DMS79 (cell line): ENCODE data around the gene NEB.
"Not testable (repeated sequence)": the region's sequence is repeated elsewhere in the genome, so short reads cannot be mapped to it uniquely, and the experiment has no call there.

Experiments used
- DNase-seq: peaks from one replicate; lab custom pipeline; 2025; lab: John Stamatoyannopoulos, UW

NEB gene

GRCh38 chr2:151651274-151651673 is 83.0 kb downstream of the NEB start:
- DNase-seq: no peak

- no peak for DNase-seq
Measured at GRCh38 chr2:151650456-151650855, 83.8 kb downstream of the NEB start.

- no peak for DNase-seq
Measured at GRCh38 chr2:151649966-151650365, 84.3 kb downstream of the NEB start.

GRCh38 chr2:151649400-151649799 is 84.9 kb downstream of the NEB start:
- DNase-seq: no peak

- DNase-seq: not testable (repeated sequence)
Measured at GRCh38 chr2:151646512-151646911, 87.8 kb downstream of the NEB start.

- no peak for DNase-seq
Measured at GRCh38 chr2:151644580-151644979, 89.7 kb downstream of the NEB start.

- not testable (repeated sequence) for DNase-seq
Measured at GRCh38 chr2:151641895-151642294, 92.4 kb downstream of the NEB start.

GRCh38 chr2:151640087-151640486 is 94.2 kb downstream of the NEB start:
- DNase-seq: no peak

- DNase-seq: no peak
Measured at GRCh38 chr2:151638990-151639389, 95.3 kb downstream of the NEB start.

- no peak for DNase-seq
Measured at GRCh38 chr2:151638191-151638933, 95.9 kb downstream of the NEB start.

GRCh38 chr2:151637271-151637781 is 97.0 kb downstream of the NEB start:
- no peak for DNase-seq

GRCh38 chr2:151634736-151635467 is 99.4 kb downstream of the NEB start:
- DNase-seq: no peak

- DNase-seq: no peak
Measured at GRCh38 chr2:151632993-151633565, 101.2 kb downstream of the NEB start.

- no peak for DNase-seq
Measured at GRCh38 chr2:151630372-151630771, 103.9 kb downstream of the NEB start.

- DNase-seq: no peak
Measured at GRCh38 chr2:151627353-151627752, 106.9 kb downstream of the NEB start.

GRCh38 chr2:151624271-151624670 is 110.0 kb downstream of the NEB start:
- no peak for DNase-seq

- no peak for DNase-seq
Measured at GRCh38 chr2:151623631-151624030, 110.6 kb downstream of the NEB start.

- no peak for DNase-seq
Measured at GRCh38 chr2:151620761-151621160, 113.5 kb downstream of the NEB start.

- no peak for DNase-seq
Measured at GRCh38 chr2:151619337-151619989, 114.8 kb downstream of the NEB start.

- no peak for DNase-seq
Measured at GRCh38 chr2:151616760-151617339, 117.4 kb downstream of the NEB start.

GRCh38 chr2:151614606-151615306 is 119.5 kb downstream of the NEB start:
- DNase-seq: no peak
